DOHH2 (cell line): Measurements from ENCODE around the gene NRCAM.
"Not testable (repeated sequence)": the region's sequence is repeated elsewhere in the genome, so short reads cannot be mapped to it uniquely, and the experiment has no call there.

ENCODE experiments used
- H3F3A ChIP-seq: fragments of 200-600 bp; sonication (generic), shearing (Covaris generic); 2 replicates; pipeline ENCODE4 v1.6.0; 2016; ENCODE audit warnings: antibody characterized with exemption, mild to moderate bottlenecking; ENCODE audit not compliant: control insufficient read depth, insufficient read depth
- H3K27ac ChIP-seq: fragments of 200-600 bp; sonication (generic); 2 replicates; pipeline ENCODE4 v1.5.1; 2014; ENCODE audit warnings: low read depth, mild to moderate bottlenecking, low read length, moderate library complexity
- H3K27me3 ChIP-seq: fragments of 200-600 bp; sonication (generic); 2 replicates; pipeline ENCODE4 v1.6.1; 2014; ENCODE audit warnings: mild to moderate bottlenecking, low read length, mixed read lengths; ENCODE audit not compliant: control insufficient read depth
- H3K36me3 ChIP-seq: fragments of 200-600 bp; sonication (generic); 2 replicates; pipeline ENCODE4 v1.6.1; 2014; ENCODE audit warnings: mild to moderate bottlenecking, low read length, moderate library complexity, mixed read lengths; ENCODE audit not compliant: control insufficient read depth
- H3K4me1 ChIP-seq: fragments of 200-600 bp; sonication (generic); 2 replicates; pipeline ENCODE4 v1.6.1; 2014; ENCODE audit warnings: mild to moderate bottlenecking, low read length, mixed read lengths; ENCODE audit not compliant: control insufficient read depth
- H3K4me2 ChIP-seq: fragments of 200-600 bp; sonication (generic); 2 replicates; pipeline ENCODE4 v1.6.0; 2014; ENCODE audit warnings: mild to moderate bottlenecking, low read length, moderate library complexity
- H3K4me3 ChIP-seq: fragments of 200-600 bp; sonication (generic); 2 replicates; pipeline ENCODE4 v1.5.1; 2014; ENCODE audit warnings: mild to moderate bottlenecking, low read length, mixed read lengths
- H3K79me2 ChIP-seq: fragments of 200-600 bp; sonication (generic); 2 replicates; pipeline ENCODE4 v1.6.1; 2014; ENCODE audit warnings: mild to moderate bottlenecking, low read length, mixed read lengths; ENCODE audit not compliant: control insufficient read depth
- H3K9me2 ChIP-seq: fragments of 200-600 bp; sonication (generic); replicated peaks from 2 replicates; pipeline ENCODE4 v1.6.1; 2014; ENCODE audit warnings: mild to moderate bottlenecking, low read length, mixed read lengths; ENCODE audit not compliant: control insufficient read depth
- H3K9me3 ChIP-seq: fragments of 200-600 bp; sonication (generic); 2 replicates; pipeline ENCODE4 v1.6.1; 2014; ENCODE audit warnings: antibody characterized with exemption, low read length, mixed read lengths; ENCODE audit not compliant: control insufficient read depth, insufficient read depth
- H4K20me1 ChIP-seq: fragments of 200-600 bp; sonication (generic); 2 replicates; pipeline ENCODE4 v1.6.0; 2014; ENCODE audit warnings: low read depth, mild to moderate bottlenecking, antibody characterized with exemption, low read length, moderate library complexity; ENCODE audit not compliant: control insufficient read depth, insufficient read depth
- CTCF ChIP-seq: fragments of 200-600 bp; sonication (generic); IDR thresholded peaks from one replicate; pipeline ENCODE4 v1.5.1; 2014; ENCODE audit warnings: antibody characterized with exemption, mild to moderate bottlenecking, low read depth, low read length; ENCODE audit not compliant: poor library complexity, severe bottlenecking
- EZH2phosphoT487 ChIP-seq: fragments of 200-600 bp; sonication (generic); IDR thresholded peaks from 2 replicates; pipeline ENCODE4 v1.6.1; 2017; ENCODE audit warnings: borderline replicate concordance, mild to moderate bottlenecking, antibody characterized with exemption, low read length, moderate library complexity, mixed read lengths

The NRCAM gene

GRCh38 chr7:108340856-108341411 lies 115.3 kb downstream of the NRCAM start:
- no peaks in the 10 kb centered on the region for H3K9me2 ChIP-seq
- H3K36me3 ChIP-seq: no peaks in the 10 kb centered on the region

DNA sequence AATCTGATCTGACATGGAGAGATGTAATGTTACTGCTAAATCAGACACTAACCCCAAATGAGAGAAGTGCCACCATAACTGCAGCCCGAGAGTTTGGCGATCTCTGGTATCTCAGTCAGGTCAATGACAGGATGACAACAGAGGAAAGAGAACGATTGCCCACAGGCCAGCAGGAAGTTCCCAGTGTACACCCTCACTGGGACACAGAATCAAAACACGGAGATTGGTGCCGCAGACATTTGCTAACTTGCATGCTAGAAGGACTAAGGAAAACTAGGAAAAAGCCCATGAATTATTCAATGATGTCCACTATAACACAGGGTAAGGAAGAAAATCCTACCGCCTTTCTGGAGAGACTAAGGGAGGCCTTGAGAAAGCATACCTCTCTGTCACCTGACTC lies 115.8 kb downstream of the NRCAM start:
- H3K27me3 ChIP-seq, H3K9me2 ChIP-seq, H3K9me3 ChIP-seq, H3K4me1 ChIP-seq, H3K4me3 ChIP-seq, H4K20me1 ChIP-seq, H3K79me2 ChIP-seq, H3F3A ChIP-seq, H3K36me3 ChIP-seq, H3K27ac ChIP-seq, H3K4me2 ChIP-seq: not testable (repeated sequence)

More at GRCh38 chr7:108340856-108341411, 115.3 kb downstream of the NRCAM start:
- H3F3A ChIP-seq: no peaks in the 10 kb centered on the region
- H3K27ac ChIP-seq: no peak overlapping the region
- no peak for TF ChIP-seq EZH2phosphoT487
- no peak for TF ChIP-seq CTCF
- no peak overlapping the region for H3K4me3 ChIP-seq
- no peaks in the 10 kb centered on the region for H3K79me2 ChIP-seq
- no peaks in the 10 kb centered on the region for H3K9me3 ChIP-seq
- H3K4me2 ChIP-seq: no peak overlapping the region
- no peaks in the 10 kb centered on the region for H3K4me1 ChIP-seq
- no peaks in the 10 kb centered on the region for H4K20me1 ChIP-seq
- H3K27me3 ChIP-seq: no peaks in the 10 kb centered on the region

- no peaks in the 10 kb centered on the region for H3F3A ChIP-seq
- no peaks in the 10 kb centered on the region for H3K36me3 ChIP-seq
- no peak overlapping the region for H3K27ac ChIP-seq
- H3K9me3 ChIP-seq: no peaks in the 10 kb centered on the region
- H4K20me1 ChIP-seq: no peaks in the 10 kb centered on the region
- TF ChIP-seq EZH2phosphoT487: no peak
- no peak for TF ChIP-seq CTCF
- H3K4me2 ChIP-seq: no peak overlapping the region
- H3K4me3 ChIP-seq: no peak overlapping the region
- peaks cover 14% of the 10 kb centered on the region for H3K4me1 ChIP-seq
- no peaks in the 10 kb centered on the region for H3K9me2 ChIP-seq
- no peaks in the 10 kb centered on the region for H3K27me3 ChIP-seq
- no peaks in the 10 kb centered on the region for H3K79me2 ChIP-seq
Observed at GRCh38 chr7:108335269-108335918, 120.8 kb downstream of the NRCAM start.

GRCh38 chr7:108332937-108333336 lies 123.3 kb downstream of the NRCAM start:
- Histone ChIP-seq H3K79me2 (no peaks in the 10 kb centered on the region), H3K27me3 (no peaks in the 10 kb centered on the region), H3K9me2 (no peaks in the 10 kb centered on the region), H3K4me2 (no peak overlapping the region), H3K4me1 (peaks cover 23% of the 10 kb centered on the region), H3K9me3 (no peaks in the 10 kb centered on the region), H3F3A (no peaks in the 10 kb centered on the region), H3K36me3 (no peaks in the 10 kb centered on the region), H3K4me3 (no peak overlapping the region), H4K20me1 (no peaks in the 10 kb centered on the region), H3K27ac (no peak overlapping the region)
- TF ChIP-seq CTCF (no peak), EZH2phosphoT487 (no peak)
